Hematopoietic multipotent progenitor cell treated with erythropoietin and hydrocortisone succinate and interleukin-3 and kit ligand, for 8 days (in vitro differentiated cells): ENCODE results near the gene OMP.
A peak's percentile ranks its signal among the peaks of the same experiment; 100 is the strongest.

Experiments
- DNase-seq: peaks from one replicate; pipeline ENCODE4 v3.0.0-alpha.2; 2015

The OMP gene

DNA sequence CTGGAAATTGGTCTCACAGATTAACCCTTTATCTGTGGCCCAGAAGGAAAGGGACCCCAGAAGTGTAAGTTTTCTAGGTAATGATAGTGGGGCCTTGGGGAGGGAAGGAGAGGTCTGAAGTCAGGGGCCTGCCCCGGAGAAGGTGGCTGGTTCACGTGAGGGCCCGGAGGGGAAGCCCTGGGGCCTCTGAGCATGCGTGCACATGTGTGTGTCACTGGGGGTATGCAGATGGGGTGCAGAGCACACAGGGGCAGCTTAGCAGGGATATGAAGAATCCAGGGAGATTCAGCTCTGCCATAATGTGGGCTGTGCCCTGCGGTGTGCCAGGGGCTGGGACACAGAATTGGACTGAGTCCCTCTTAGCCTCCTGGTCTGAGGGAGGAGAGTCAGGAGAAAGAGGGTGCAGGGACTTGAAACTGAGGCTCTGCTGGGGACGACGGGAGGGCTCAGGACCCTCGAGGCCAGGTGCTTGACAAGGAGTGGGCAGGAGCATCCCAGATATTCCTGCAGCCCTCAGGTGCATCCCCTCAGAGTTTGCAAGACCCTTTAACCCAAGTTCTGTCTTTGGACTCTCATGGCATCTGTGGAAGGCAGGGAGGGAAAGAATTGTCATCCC, 40.9 kb downstream of the OMP start:
- DNase-seq = no peak

- DNase-seq = no peak
Measured at GRCh38 chr11:77144196-77144856, 41.7 kb downstream of the OMP start.

DNA sequence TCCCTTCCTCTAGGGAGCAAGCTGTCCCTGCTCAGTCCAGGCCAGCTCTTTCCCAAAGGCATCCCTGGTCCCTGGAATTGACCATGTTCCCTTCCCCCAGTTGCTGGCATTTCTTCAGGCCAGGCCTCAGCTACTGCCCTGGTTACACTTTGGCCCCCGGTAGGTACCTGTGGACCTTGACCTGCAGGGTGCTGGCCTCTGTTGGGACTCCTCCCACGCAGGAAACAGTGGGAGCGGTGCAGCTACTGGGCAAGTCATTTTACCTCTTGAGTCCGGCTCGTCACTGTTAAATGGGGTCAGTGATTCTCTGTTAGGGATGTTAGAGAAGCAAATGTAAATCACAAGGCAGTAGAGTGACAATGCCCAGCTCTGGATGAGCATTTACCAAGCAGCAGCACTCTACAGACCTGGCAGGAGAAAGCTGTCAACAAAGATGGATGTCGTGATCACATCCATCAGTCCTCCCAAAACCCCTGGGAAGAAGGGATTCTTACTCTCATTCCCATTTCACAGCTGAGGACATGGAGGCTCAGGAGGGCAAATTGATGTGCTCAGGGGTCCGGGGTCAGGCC, 42.3 kb downstream of the OMP start:
- DNase-seq = no peak

- DNase-seq = no peak
Measured at GRCh38 chr11:77146261-77147035, 43.8 kb downstream of the OMP start.

DNA sequence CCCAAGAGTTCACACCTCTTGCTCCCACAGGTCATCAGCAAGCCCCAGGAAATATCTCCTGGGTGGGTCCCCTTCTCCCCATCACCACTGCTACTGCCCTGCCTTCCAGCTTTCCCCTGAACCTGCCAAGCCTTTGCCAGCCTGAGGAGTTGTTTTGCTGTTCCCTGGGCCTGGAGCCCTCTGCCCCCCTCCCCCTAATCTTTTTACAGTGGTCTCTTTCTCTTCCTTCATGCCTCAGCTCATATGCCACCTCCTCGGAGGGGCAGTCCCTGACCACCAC, 44.3 kb downstream of the OMP start:
- DNase-seq = no peak

GRCh38 chr11:77147668-77148321, 45.2 kb downstream of the OMP start:
- DNase-seq = peak; percentile 41

- DNase-seq = no peak
Measured at GRCh38 chr11:77148963-77149715, 46.5 kb downstream of the OMP start.

DNA sequence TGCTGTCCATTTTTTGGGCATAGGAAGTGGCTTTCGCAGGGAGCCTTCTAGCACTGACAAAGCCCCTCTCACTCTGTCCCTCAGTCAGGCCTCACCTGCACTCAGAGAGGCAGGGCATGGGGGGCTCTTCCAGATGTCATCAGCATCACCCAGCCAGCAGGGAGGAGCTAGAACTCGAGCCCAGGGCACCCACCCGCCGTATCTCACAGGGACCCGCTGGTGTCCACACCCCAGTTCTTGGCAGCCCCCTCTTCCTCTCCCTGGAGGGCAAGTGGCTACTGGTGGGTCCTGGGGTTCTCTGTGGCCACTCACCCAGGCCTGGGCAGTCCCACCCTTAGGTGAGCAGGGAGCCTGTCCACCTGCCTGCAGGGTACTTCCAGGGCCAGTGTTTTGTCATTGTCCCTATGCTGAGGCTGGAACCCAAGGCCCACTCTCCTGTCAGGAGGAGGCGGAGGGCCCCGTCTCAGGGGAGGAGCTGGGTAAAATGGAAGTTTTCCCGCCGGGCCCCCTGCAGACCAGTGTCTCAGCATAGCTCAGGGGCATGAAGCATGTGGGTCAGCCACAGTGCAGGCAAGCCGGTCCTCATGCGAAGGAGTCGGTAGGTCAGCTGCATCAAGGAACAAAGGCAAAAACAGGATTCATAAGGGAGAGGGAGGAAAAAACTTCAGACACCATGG, 47.2 kb downstream of the OMP start:
- DNase-seq = no peak

GRCh38 chr11:77150836-77151235, 48.2 kb downstream of the OMP start:
- DNase-seq = no peak

- peak; percentile 27 for DNase-seq
Measured at GRCh38 chr11:77151804-77152509, 49.3 kb downstream of the OMP start.

GRCh38 chr11:77152846-77153245, 50.2 kb downstream of the OMP start:
- DNase-seq = no peak
